ENCODE results near the gene PAMR1.

PAMR1 gene

DNA sequence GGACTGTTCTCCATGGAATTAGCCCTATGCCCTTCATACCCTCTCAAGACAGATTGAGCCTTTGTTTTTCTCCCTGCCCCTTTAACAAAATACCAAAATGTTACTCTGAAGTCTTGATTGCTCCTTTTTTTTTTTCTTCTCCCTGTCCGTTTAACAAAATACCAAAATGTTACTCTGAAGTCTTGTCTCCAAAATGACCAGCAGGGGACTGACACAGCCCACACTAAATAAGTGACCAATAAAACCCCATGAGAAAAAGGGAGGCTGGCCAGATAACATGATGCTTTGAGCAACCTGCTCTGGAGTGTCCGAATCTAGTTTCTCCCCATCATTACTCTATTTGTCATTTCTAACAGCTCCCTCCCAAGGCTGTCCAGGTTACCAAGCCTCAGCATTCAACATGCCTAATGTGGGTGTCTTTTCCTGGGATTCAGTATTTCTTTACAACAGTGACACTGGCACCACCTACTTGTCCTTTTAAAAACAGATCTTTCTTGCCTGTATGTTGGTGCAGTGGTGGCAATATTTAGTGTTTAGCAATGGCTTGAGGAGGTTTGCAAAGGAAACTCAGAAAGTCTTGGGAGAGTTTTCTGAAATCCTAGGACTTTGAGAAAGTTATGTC, 63.4 kb downstream of the PAMR1 start:
- no peak for DNase-seq

DNA sequence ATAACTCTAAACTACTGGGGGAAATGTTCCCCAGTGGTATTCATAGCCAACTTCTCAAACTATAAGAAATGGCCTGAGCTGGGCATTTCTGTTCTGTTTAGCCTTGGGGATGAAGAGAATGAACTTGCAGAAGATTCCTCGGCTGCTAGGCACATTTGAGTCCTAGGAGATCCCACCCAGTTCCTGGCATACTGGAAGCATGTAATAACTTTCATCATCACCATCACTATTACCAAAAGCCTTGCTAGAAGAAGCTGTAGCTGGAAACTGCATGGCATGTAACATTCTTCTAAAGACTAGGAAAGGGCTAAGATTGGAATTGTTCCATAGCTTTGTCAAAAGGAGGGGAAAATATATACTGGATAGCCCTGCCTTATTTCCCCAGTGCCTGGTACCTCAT, 65.9 kb downstream of the PAMR1 start:
- DNase-seq: no peak

DNA sequence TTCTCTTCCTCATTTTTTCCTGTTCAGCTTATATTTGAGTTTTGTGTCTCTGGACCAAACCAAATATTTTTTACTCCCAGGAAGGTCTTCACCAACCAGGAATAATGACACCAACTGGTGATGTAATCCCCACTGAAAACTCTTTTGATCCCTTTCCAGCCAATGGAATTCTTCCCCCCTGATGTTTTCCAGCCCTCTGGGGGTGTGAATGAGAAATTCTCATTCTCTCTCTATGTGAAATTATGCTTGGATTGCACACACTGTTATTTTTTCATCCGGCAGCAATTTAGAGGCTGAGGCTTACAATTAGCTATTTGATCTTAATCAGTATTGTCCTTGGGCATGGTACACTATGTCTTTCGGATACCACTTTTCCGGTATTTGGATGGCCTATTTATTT, 66.6 kb downstream of the PAMR1 start:
- DNase-seq: peak in 2 of 58 donors; percentile 6 to 28

DNA sequence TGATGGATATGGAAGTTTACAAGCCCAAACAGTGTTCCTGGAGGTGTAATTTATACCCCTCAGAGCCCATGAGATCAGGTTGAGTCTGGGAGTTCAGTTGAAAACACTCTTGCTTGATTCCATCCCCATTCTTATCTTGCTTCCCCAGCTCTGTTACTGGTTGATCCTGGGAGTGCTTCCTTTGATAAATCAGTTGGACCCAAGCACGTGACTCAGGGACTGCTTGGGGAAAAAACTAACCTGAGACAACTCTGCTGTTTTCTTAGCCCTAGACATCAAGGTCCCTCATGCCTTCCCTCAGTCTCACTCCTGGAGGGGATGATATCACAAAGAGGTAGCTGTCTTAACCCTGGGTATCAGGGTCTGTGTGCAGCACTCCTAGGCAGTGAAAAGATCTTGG, 71.1 kb downstream of the PAMR1 start:
- no peak for DNase-seq

DNA sequence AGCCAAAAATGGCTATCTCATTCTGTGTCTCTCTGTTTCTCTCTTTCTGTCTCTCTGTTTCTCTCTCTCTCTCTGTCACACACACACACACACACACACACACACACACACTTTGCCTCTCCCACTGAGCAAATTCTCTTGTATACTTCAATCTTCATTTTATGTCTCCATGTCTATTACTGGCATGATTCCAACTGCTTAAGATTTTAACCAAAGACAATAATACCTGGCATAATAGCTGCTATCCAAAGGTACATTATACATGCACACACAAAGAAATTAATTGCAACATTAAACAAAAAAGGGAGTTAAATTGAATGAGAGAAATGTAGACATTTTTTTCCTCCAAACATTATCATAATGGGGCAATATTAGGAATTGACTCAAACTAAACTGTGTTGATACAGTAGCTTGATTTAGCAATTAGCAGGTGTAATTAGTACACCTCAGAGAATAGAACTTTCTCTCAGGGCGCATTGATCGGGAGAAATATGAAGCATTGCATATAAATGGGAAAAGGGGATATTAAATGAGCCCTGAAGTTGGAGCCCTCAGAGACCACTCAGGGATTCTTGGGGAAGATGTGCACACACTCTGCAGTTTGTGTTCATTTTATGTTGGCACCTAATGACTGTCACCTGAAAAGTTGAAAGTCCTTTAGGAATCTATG, 88.7 kb downstream of the PAMR1 start:
- no peak for DNase-seq

DNA sequence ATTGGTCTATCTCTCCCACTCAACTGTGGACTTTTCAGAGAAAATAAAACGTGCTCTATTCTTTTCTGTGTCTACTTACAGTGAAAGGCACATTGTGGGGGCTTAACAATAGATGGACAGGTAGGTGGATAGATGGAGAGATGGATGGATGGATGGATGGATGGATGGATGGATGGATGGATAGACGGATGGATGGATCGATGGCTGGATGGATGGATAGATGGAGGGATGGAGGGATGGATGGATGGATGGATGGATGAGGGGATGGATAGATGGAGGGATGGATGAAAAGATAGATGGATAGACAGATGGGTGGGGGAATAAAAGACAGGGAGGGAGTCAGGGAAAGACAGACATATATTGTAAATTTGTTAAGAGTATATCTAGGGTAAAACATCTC, 91.8 kb downstream of the PAMR1 start:
- no peak for DNase-seq

DNA sequence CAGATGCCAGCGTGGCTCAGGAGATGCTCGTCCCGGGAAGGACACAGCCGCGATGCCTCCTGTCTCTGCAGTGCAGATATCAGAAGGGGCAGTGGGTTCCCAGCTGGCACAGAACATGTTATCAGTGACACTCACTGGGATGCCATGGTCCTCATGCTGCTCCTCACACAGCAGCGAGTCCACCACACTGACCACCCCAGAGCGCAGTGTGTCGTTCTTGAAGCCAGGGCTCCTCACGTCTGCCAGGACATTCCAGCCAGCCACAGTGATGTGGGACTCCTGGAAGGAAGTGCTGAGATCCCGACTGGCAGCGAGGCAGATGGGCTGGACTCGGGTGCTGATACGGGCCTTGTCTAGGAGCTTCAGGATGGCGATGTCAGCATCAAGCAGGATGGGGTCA, 93.0 kb downstream of the PAMR1 start:
- no peak for DNase-seq

DNA sequence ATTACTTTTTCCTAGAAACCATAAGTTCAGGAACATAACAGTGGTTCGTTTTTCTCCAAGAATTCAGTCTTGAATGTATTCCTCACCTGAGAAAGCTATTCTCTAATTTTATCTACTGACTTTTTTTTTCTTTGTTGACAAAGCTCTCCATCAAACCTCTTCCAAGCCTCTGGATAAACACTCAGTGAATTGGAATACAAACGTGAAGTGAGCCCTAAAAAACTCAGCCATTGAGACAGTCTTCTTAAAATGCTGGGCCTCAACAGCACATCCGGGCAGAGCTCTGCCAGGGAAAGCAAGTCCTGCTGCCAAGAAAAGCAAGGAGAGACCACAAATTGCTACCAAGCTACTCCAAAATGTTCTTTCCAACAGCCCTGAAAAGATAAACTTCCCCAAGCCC, 98.3 kb downstream of the PAMR1 start:
- DNase-seq: peak in 28 of 58 donors; percentile 7 to 79 (median 38)

DNA sequence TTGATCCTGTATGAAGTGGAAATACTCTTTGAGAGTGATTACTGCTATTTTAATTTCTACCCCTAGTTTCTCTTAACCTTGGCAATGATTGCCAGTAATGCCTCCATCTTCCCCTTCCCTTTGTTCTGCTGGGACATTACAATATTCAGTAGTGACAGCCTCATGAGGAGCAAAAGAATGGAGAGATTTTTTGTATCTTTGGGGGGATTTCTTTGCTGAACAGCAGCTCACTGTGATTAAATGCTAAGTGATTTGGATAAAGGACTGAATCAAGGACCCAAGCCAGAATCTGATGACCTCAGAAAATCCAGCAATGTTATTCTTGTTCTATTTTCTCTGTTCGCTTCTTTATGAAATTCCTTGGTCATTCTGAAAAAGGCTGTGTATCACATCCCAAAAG, 99.1 kb downstream of the PAMR1 start:
- DNase-seq: no peak

DNA sequence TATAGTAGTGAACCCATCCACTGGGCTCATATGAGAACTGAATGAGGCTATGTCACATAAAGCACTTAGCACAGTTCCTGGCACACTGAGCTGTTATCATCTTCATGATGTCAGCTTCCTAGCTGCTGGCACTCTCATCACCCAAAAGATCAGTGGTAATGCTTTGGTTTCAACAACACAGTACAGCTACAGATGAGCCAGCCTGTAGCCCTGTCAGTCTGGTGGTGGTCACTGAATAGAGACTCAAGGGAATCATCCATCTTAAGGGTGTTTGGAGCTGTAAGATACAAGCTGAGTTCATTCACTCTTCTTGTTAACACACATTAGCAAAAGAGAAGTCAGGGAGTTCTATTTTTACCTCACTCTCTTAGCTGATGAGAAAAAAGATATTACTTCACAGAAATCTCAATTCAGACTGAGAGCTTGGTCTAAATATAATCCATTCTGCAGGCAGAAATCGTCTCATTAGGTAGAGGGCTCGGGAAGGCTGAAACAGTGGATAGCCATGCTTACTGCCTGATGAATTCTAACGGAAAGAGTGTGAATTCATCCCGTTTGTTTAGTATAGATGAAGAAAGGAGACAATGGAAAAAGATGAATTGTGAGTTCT, 99.7 kb downstream of the PAMR1 start:
- DNase-seq: no peak

DNA sequence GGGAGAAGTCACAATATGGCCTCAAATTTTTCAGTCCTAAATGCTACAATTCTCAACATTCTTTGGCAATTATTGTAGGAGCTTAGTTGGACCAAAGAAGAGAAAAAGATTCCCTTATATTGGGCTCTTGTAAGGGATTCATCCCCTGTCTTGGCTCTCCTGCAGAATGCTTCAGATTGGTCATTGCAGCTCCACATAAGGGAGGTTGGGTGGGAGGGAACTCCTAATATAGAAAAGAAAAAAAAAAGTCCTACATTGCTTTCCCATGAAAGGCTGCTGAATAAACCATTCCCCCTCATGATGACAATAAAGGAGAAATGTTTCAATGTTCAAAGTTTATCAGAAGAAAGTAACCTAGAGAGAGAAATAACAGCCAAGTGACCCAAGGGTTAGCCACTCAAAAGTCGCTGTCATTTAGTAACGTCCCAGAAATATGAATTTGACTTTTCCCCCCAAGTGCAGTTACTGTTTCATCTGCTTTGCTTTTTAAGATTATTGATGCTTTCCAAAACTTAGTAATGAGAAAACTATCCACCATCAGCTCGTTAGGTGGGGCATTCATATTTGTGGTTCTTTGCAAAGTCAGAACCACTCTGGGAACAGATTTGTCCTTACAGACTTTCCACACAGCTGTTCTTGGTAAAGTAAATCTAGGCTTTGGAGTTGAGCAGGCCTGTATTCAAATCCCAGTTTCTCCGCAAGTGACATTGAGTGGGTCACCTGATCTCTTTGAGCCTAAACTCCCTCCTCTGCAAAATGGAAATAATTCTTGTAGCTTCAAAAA, 101.1 kb downstream of the PAMR1 start:
- DNase-seq: no peak

DNA sequence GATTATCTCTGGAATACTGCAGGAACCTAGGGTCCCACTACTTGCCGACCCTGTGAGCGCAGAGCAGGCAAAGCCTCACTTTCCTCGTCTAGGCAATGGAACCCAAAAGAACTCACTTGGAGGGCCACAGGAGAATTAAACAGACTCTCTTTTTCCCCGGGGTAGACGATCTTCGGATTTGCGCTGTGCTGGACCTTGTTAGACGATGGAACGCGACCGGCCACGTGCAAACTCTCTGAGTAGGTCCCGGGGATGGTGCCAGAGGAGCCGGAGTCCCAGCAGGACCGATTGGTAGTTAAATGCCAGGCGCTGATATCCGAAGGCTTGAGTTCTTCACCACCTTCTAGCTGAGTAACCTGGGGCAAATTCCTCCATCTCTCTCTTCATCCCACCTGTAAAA, 105.0 kb downstream of the PAMR1 start:
- peak in 17 of 58 donors; percentile 8 to 57 (median 25) for DNase-seq

DNA sequence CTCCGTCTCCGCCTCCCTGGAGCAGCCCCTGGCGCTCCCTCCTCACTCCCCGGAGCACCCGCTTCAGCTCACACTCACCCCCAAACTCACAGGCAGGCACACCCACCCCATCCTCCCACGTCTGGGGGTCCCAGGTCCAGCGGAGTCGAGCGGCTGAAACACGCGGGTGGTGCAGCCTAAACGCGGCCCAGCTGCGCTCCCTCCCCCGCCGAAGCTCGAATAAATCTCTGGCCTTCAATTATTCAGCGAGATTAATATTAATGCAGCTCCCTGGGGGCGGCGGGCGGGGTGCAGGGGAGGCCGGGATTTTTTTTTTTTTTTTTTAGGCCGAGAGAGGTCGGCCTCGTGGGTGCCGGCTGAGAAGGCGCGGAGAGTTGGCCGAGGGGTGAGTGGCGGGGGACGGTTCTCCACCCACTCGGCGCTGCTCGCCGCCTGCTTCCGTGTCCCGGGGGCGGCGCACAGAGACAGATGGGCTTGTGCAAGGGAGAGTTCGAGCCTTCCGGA, 105.5 kb downstream of the PAMR1 start:
- DNase-seq: peak in 30 of 58 donors; percentile 20 to 86 (median 62)

DNA sequence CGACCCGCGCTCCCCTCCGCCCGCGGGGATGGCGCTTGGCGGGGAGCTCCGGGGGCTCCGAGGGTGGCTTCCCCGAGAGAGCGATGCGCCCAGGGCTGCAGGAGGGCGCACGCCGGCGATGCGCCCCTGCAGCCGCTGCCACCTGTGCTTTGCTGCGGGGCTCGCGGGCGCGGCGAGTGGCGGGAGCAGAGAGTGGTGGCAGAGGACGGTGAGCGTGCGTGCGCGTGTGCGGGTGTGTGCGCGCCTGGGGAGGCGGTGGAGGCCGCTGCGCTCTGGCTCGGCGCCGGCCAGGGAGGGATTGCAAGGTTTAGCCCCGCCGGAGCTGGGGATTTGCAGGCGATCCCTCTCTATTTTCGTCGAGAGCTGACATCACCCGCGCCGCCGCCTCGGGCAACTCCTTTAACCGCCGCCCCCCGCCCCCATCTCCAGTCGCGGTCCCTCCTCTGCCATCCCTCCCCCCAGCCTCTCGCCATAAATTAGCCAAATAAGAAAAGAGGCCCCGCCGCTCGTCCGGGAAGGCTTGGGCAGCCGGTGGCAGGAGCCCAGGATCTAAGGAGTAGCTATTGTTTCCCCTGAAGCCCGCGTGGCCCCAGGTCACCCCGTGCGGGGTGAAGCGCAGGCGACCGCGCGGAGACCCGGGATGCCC, 106.1 kb downstream of the PAMR1 start, which contains the start of gene SLC1A2:
SLC1A2 (minus strand) TSS at position 375 of the 646 bp plus-strand sequence. CDS start 592 bp downstream, outside the sequence.
- peak in 56 of 58 donors; percentile 28 to 93 (median 72) for DNase-seq

DNA sequence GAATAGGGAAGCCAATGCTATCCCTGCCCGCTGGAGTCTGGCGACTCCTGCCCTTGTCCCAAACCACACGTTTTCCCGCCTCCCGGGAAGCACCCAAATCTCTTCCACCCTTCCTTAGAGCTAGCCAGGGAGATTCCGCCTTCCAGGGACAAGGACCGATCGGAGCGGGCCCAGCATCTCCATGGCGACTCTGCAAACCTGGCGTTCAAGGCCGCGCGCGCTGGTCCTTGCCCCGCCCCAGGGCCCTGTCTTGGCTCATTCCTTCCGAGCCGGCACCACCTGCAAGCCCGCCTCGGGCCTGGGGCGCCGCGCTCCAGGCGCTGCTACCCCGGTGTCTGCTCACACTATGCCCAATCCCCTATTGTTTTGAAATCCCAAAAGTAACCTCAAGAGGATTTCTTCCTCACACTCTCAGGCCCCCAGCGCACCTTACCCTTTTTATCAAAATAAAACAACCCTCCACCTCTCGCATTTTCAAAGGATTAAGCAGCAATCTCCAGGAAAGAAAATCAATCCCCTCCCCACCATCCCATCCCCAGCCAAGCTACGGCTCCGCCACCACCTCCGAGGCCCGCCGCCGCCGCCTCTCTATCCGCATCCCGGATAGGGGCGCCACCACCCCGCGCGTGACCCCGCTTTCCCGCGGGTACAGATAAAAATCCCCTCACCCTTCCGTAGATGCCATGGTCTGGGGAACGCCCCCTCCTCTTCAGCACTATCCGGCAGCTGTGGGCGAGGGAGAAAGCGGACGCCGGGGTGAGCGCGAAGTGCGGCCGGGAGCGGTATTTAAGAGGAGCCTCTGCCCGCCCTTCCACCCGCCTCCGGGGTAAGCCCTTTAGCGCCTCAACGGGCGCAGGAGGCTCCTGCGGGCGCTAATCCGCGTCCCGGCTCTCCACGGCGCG, 106.9 kb downstream of the PAMR1 start:
- peak in 28 of 58 donors; percentile 13 to 62 (median 38) for DNase-seq

DNA sequence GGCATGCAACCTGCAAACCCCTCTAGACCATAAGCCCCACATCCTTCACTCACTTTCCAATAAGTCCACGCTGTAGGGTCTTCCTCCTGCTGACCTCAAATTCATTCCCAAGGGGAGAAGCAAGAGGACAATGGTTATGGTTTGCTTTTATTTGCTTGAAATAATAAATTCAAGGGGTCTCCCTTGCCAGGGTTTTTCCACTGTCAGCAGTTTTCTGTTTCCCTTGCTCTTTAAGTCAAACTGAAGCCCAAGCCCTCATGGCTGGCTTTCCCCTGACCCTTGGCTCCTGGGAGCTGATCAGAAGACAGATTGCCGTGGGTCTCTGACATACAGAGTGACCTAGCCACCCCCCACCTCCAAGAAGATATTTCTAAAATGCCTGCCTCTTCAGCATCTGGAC, 109.9 kb downstream of the PAMR1 start:
- DNase-seq: no peak

DNA sequence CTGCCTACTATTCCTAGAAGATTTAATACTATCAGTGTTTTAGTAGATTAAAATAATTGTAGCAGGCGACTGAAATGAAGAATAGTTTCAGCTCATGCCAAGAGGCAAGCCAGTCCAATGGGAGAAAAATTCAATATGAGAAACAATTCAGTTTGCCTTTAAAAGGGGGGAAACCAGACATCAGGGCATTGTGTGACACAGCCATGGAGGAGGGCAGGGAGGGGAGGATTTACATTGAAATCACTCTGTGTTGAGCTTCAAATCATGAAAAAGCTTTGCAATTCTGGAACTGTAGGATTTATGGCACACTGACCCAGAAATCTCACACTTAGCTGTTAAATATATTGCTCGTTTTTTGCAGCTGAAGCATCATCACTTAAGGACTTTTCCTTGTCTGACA, 110.6 kb downstream of the PAMR1 start:
- DNase-seq: no peak

DNA sequence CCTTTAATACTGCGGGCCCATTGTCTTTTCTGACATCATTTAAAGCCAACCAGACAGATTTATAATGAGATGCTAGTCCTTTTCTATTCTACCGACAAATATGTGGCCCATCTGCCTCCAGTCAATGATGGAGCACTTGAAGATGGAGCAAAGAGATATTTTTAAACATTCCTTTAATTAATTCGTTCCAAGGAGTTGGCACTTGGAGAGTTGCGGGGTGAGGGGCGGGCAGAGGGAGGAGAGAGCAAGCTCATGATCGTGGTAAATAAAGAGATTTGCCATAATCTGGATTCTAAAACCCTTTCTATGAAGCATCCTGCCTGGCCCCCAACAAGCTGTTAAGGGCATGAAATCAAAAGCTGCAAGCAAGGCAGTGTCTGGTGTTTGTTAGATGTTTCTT, 111.1 kb downstream of the PAMR1 start:
- no peak for DNase-seq

DNA sequence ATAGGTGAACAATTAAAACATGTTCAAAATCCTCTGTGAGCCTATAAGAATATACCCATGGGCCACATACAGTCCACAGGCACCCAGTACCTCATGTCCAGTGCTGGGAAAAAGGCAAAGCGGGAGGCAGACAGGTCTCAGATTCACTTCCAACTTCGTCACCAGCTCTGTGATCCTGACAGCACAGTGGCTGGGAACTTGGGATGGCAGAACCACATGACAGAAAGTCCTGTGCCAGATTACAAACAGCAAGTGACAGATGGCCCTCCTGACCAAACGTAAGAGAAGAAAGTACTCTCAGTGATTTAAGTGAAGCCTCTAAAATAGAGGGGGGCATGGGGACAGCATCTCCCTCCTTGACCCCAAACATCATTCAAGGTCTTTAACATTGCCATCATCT, 111.8 kb downstream of the PAMR1 start:
- peak in 6 of 58 donors; percentile 7 to 34 (median 18) for DNase-seq

DNA sequence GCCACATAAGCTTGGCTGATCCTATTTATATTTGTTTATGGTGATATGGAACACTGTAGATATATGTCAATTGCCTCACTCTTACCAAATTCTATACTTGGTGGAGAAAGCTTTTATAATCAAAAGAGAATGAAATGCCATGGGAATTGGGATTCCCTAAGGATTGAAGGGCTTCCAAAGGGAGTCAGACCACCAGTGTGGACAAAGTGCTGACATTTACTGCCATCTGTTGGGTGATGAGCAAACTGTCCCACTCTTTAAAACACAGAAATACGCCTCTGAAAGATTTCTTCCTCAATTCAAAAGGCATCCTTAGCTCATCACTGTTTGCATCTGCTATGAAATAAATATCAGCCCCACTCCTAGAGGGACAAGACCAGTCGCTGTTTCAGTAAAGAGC, 113.1 kb downstream of the PAMR1 start:
- DNase-seq: peak in 2 of 58 donors; percentile 17 to 20

Data from anterior cingulate cortex (tissue), 58 donors.